Activated CD8-positive, alpha-beta memory T cell treated with anti-CD3 and anti-CD28 coated beads for 1 hour (primary cell): Measurements from ENCODE around the gene AKR7A2.
"Not testable (repeated sequence)": the region's sequence is repeated elsewhere in the genome, so short reads cannot be mapped to it uniquely, and the experiment has no call there.

Experiments
- DNase-seq, 2 donors: peaks; one replicate each; pipeline ENCODE4 v3.0.0-alpha.2; 2020; ENCODE audit warnings: low read depth in 1 of 2; ENCODE audit errors: extremely low read depth in 1 of 2

Gene AKR7A2

DNA sequence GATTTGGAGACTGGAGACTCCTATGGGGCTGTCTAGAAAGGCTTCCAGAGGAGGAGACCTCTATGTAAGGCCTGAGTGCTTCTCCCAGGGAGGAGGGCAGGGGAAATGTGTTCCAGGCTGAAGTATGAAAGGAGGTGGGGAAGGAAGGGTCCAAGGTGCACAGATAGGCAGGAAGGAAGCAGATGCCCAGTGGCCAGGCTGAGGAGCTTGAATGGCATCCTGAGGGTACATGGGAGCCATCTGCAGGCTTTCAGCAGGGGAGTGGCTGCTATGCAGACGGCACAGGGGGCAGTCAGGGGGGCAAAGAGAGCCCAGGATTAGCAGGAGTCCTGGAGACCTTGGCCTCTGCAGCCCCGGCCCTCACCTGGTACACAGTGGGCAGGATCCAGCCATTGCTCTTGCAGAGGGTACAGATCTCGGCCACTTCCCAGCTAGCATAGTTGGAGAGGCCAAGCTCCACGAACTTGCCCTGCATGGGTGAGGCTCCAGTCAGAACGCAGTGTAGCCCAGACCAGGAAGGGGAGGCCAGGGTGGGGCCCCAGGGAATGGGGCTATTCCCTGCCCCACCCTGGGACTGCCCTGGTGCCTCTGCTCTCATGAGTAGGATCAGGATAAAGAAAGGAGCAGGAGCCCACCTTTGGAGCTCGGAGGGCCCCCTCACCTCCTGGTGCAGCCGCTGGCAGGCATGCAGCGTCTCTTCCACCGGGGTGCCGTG lies 4.0 kb downstream of the AKR7A2 start:
- DNase-seq = no peak

DNA sequence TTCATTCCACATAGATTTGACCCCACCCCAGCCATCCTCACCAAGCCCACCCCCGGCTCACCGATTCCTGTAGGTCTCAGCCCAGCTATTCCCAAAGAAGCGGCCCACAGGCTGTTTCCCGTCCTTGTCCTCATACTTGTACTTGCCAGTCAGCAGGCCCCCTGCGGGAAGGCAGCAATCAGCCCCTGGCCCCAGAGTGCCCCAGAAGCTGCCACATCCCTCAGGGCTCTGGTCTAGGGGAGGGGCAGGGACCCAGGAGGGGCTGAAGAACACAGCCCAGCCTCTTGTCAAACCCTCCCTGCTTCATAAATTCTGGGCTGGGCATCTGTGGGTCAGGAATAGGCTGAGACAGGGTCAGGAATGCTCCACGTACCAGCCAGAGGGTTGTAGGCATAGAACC lies 5.0 kb downstream of the AKR7A2 start:
- DNase-seq = no peak

DNA sequence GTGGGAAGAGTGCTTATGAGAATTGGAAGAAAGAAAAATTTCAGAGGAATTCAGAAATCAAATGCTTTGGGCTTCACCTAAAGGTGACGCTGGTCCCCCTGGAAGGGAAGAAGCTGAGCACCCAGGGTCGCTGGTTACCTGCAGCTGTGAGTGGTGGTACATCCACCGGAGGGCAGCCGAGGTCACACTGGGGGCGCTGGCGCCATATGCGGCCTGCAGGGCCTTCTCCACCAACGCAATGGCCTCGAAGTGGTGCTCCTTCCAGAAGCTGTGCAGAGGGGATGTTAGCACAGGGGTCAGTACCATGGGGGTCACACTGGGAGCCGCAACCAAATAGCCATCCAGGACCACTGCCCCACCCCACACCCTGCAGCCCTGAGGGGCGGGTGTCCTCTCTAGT lies 6.1 kb downstream of the AKR7A2 start:
- no peak for DNase-seq

- DNase-seq = not testable (repeated sequence)
Observed at GRCh38 chr1:19304081-19304480, 7.9 kb downstream of the AKR7A2 start.

DNA sequence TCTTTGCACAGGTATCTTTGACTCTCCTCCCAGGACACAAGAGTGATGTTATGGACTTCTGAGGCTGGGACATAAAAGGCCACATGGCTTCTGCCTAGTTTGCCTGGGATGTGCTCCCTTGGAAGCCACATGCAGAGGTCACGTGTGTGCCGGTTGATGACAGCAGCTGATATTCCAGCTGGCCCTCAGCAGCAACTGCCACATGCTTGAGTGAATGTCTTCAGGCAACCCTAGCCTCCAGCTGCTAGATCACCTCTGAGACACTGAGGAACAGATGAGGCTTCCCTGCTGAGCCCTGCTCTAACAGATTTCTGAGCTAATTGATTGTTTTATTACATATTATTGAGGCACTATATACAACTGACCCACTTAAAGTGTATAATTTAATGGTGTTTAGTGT lies 11.7 kb downstream of the AKR7A2 start:
- no peak for DNase-seq

- DNase-seq = no peak
Observed at GRCh38 chr1:19294638-19295037, 17.3 kb downstream of the AKR7A2 start.

- DNase-seq = no peak
Observed at GRCh38 chr1:19289244-19289643, 22.7 kb downstream of the AKR7A2 start.

DNA sequence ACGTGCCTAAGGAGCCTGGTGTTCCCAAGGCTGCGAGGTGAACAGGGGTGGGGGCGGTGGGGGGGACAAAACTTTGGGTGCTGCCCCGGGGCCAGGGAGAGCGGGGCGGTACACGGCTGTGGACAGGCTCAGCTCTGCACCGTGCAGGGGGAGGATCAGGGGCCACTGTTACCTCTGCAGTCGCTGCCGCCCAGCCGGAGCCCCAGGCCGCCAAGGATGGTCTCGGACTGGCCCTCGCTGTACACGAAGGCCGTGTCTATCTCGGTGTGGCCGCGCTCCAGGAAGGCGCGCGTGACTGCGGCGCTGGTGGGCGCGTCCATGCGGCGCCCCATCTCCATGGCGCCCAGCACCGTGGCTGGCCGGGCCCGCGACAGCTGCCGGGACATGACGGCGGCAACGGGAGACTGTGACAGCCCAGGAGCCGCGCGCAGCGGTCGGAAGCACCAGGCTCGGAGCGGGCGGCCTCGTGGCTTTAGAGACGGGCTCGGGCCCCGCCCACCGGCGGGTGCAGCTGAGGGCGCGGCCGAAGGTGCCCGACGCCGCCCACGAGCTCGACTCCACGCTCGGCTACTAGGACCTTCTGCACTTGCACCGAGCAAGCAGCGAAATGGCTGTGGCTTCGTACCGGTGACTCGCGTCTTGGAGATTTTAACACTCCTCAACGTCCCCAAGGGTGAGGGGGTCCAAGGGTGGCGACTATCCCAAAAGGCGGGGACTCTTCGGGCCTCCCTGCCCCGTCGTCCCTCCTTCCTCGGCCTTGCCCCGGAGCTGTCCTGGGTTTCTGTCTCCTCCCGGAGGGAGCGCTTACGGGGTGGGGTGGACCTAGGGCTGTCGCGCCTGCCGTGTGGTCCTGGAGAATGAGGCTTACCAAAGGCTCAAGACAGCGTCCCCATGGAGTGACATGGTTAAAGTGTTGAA lies 23.4 kb downstream of the AKR7A2 start, which contains the start of gene AKR7A3:
Gene AKR7A3 (minus strand): TSS at position 447 of the 918 bp plus-strand sequence. CDS start 61 bp downstream, at position 386.
- DNase-seq = peak in 1 of 2 donors; percentile 43

DNA sequence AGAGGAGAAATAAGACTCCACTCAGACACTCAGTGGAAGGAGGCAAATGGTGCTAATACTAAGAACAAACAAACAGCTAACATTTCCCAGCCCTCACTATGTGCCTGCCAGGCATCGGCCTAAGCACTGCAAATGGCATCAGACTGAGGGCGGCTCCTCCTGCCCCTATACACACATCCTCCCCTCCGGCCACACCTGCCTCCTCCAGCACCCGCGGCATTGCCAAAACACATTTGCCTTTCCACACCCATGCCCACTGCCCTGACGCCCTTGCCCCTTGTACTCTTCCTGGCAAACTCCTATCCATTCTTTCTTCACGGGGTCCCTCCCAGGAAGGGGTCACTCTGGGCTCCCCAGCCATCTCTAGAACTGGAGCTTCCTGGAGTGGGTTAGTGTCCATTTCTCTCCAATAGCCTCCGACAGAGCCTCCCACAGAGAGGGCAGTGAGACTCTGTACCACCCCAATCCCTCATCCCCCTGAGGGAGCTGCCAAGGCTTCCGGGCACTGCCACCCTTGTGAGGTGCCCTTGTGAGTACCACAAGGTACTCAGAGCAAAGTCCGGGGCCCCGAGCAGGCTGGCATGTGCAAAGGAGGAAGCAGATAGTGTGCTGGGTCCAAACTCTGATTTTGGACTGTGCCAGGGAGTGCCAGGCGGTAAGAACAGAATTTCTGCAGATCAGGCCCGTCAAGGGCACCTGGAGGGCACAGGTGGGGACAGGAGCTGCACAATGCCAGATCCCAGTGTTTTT lies 24.3 kb downstream of the AKR7A2 start:
- no peak for DNase-seq

- not testable (repeated sequence) for DNase-seq
Observed at GRCh38 chr1:19285807-19286206, 26.1 kb downstream of the AKR7A2 start.

- not testable (repeated sequence) for DNase-seq
Observed at GRCh38 chr1:19285366-19285765, 26.6 kb downstream of the AKR7A2 start.

GRCh38 chr1:19284881-19285280 lies 27.1 kb downstream of the AKR7A2 start:
- DNase-seq = no peak

DNA sequence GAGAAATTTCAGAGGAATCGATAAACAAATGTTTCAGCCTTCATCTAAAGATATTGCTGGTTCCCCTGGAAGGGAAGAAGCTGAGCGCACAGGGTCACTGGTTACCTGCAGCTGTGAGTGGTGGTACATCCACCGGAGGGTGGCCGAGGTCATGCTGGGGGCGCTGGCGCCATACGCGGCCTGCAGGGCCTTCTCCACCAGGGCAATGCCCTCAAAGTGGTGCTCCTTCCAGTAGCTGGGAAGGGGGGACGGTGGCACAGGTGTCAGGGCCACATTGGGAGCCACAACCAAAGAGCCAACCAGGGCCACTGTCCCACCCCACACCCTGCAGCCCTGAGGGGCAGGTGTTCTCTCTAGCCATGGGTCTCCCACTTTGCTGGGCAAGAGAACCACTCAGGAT lies 28.1 kb downstream of the AKR7A2 start:
- DNase-seq = no peak

- no peak for DNase-seq
Observed at GRCh38 chr1:19274636-19275035, 37.3 kb downstream of the AKR7A2 start.

- DNase-seq = not testable (repeated sequence)
Observed at GRCh38 chr1:19273844-19274531, 38.0 kb downstream of the AKR7A2 start.

DNA sequence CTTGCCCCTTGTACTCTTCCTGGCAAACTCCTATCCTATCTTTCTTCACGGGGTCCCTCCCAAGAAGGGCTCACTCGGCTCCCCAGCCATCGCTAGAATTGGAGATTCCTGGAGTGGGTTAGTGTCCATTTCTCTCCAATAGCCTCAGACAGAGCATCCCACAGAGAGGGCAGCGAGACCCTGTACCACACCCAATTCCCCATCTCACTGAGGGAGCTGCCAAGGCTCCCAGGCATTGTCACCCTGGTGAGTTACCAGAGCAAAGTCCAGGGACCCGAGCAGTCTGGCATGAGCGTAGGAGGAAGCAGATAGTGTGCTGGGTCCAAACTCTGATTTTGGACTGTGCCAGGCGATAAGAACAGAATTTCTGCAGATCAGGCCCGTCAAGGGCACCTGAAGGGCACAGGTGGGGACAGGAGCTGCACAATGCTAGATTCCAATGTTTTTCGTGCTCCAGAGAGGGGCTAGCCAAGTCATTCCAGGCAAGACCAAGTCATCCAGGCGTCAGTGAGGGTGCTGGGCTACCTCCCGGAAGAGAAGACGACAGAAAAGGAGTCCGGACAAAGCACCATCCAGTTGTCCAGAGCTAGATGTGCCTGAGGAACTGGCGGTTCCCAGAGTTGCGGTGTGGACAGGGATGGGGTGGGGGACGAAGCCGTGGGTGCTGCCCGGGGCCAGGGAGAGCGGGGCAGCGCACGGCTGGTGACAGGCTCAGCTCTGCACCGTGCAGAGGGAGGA lies 38.7 kb downstream of the AKR7A2 start:
- DNase-seq = no peak

- no peak for DNase-seq
Observed at GRCh38 chr1:19272064-19272463, 39.9 kb downstream of the AKR7A2 start.

DNA sequence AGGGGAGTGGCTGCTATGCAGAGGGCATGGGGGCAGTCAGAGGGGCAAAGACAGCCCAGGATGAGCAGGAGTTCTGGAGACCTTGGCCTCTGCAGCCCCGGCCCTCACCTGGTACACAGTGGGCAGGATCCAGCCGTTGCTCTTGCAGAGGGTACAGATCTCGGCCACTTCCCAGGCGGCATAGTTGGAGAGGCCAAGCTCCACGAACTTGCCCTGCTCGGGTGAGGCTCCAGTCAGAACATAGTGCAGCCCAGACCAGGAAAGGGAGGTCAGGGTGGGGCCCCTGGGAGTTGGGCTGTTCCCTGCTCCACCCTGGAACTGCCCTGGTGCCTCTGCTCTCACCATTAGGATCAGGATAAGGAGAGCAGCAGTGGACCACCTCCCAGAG lies 41.6 kb downstream of the AKR7A2 start:
- not testable (repeated sequence) for DNase-seq

- DNase-seq = not testable (repeated sequence)
Observed at GRCh38 chr1:19269427-19270342, 42.3 kb downstream of the AKR7A2 start.
